Astrocyte (in vitro differentiated cells and primary cell): ENCODE results near the gene MAOB. TPM values are rescaled to one million over a fixed set of nuclear protein-coding genes. Genes with fewer than 3 reads are reported as not detected.

Experiments
- DNase-seq: peaks from one replicate; pipeline ENCODE4 v3.0.0-alpha.2; 2010; ENCODE audit warnings: low read depth
- FAIRE-seq: peaks from 2 replicates; lab custom pipeline; 2011; peaks lifted over from hg19 to GRCh38; lab: Jason Lieb, UNC
- H2AFZ ChIP-seq: 2 replicates; pipeline ENCODE4 v1.6.0; 2012; ENCODE audit warnings: low read depth, low read length, inconsistent platforms
- H3K27ac ChIP-seq: 2 replicates; pipeline ENCODE4 v1.5.1; 2011; ENCODE audit warnings: low read depth, low read length, inconsistent platforms
- H3K27me3 ChIP-seq: 2 replicates; pipeline ENCODE4 v1.6.0; 2011; ENCODE audit warnings: low read length, inconsistent platforms; ENCODE audit not compliant: insufficient read depth
- H3K36me3 ChIP-seq: 2 replicates; pipeline ENCODE4 v1.5.1; 2011; ENCODE audit warnings: low read length, inconsistent platforms; ENCODE audit not compliant: insufficient read depth
- H3K4me1 ChIP-seq: 2 replicates; pipeline ENCODE4 v1.5.1; 2011; ENCODE audit warnings: low read length, inconsistent platforms; ENCODE audit not compliant: insufficient read depth
- H3K4me2 ChIP-seq: 2 replicates; pipeline ENCODE4 v1.6.0; 2012; ENCODE audit warnings: low read length, inconsistent platforms
- H3K4me3 ChIP-seq: 2 replicates; pipeline ENCODE4 v1.5.1; 2011; ENCODE audit warnings: low read depth, mild to moderate bottlenecking, low read length, inconsistent platforms; ENCODE audit not compliant: insufficient read depth
- H3K79me2 ChIP-seq: 2 replicates; pipeline ENCODE4 v1.6.0; 2012; ENCODE audit warnings: mild to moderate bottlenecking, low read length, inconsistent platforms; ENCODE audit not compliant: insufficient read depth
- H3K9ac ChIP-seq: 2 replicates; pipeline ENCODE4 v1.6.0; 2012; ENCODE audit warnings: mild to moderate bottlenecking, low read length, inconsistent platforms
- H3K9me3 ChIP-seq: 2 replicates; pipeline ENCODE4 v1.5.1; 2012; ENCODE audit warnings: low read depth, mild to moderate bottlenecking, low read length, inconsistent platforms; ENCODE audit not compliant: insufficient read depth
- H4K20me1 ChIP-seq: 2 replicates; pipeline ENCODE4 v1.6.0; 2012; ENCODE audit warnings: low read length, inconsistent platforms; ENCODE audit not compliant: insufficient read depth
- H3K27ac Mint-ChIP-seq: one replicate; pipeline ENCODE4 v1.8.0; 2021; ENCODE audit warnings: mild to moderate bottlenecking, mixed read lengths; ENCODE audit not compliant: unreplicated experiment
- H3K27me3 Mint-ChIP-seq: one replicate; pipeline ENCODE4 v1.8.0; 2021; ENCODE audit warnings: low read depth, mixed read lengths; ENCODE audit not compliant: unreplicated experiment
- H3K36me3 Mint-ChIP-seq: one replicate; pipeline ENCODE4 v1.8.0; 2021; ENCODE audit warnings: low read depth, mixed read lengths; ENCODE audit not compliant: unreplicated experiment
- H3K4me1 Mint-ChIP-seq: one replicate; pipeline ENCODE4 v1.8.0; 2021; ENCODE audit warnings: low read depth, mixed read lengths; ENCODE audit not compliant: unreplicated experiment
- H3K4me3 Mint-ChIP-seq: one replicate; pipeline ENCODE4 v1.8.0; 2021; ENCODE audit warnings: mild to moderate bottlenecking, moderate library complexity, mixed read lengths; ENCODE audit not compliant: unreplicated experiment
- H3K9me3 Mint-ChIP-seq: one replicate; pipeline ENCODE4 v1.8.0; 2021; ENCODE audit warnings: mild to moderate bottlenecking, mixed read lengths; ENCODE audit not compliant: unreplicated experiment
- EZH2 ChIP-seq: IDR thresholded peaks from 2 replicates; pipeline ENCODE4 v1.6.1; 2012; ENCODE audit warnings: mild to moderate bottlenecking, low read length, inconsistent platforms; ENCODE audit not compliant: insufficient read depth
- total RNA-seq: library from RNA; stranded (reverse); gene quantifications from 2 replicates; pipeline ENCODE4 v1.2.1, GENCODE V29; 2021
- TF ChIP-seq, protein P1 (sequence below): IDR thresholded peaks from 2 replicates; pipeline ENCODE4 v1.5.1; 2011; ENCODE audit warnings: low read depth, mild to moderate bottlenecking, inconsistent platforms, low read length, moderate library complexity; ENCODE audit not compliant: insufficient read depth

The MAOB gene
- total RNA-seq, 1 donor from 2014 or later: 0.20 TPM

DNA sequence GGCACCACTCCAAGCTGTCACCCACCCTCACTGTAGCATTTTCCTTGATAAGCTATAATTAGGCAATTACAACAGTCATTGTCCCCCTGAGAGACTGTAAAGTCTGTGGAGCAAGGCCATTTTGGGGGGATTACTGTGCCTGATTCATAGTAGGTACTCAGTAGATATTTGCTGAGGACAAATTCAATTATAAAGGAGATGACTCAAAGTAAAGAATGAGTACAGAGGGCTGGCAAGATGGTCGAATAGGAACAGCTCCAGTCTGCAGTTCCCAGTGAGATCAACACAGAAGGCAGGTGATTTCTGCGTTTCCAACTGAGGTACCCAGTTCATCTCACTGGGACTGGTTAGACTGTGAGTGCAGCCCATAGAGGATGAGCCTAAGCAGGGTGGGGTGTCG lies 42.0 kb downstream of the MAOB start:
- no peaks in the 10 kb centered on the region for H3K9me3 Mint-ChIP-seq
- H3K27ac Mint-ChIP-seq: no peak overlapping the region
- DNase-seq (no peak), FAIRE-seq (no peak)
- H3K27me3 Mint-ChIP-seq: no peaks in the 10 kb centered on the region
- Histone ChIP-seq H3K27ac (no peak overlapping the region), H3K9me3 (no peaks in the 10 kb centered on the region), H3K79me2 (no peaks in the 10 kb centered on the region), H3K4me1 (no peaks in the 10 kb centered on the region), H3K4me3 (no peak overlapping the region), H3K36me3 (no peaks in the 10 kb centered on the region), H3K4me2 (no peak overlapping the region), H4K20me1 (no peaks in the 10 kb centered on the region), H3K9ac (no peak overlapping the region), H3K27me3 (no peaks in the 10 kb centered on the region), H2AFZ (no peak overlapping the region)
- no peaks in the 10 kb centered on the region for H3K36me3 Mint-ChIP-seq
- no peak for TF ChIP-seq EZH2
- TF ChIP-seq, protein P1, sequence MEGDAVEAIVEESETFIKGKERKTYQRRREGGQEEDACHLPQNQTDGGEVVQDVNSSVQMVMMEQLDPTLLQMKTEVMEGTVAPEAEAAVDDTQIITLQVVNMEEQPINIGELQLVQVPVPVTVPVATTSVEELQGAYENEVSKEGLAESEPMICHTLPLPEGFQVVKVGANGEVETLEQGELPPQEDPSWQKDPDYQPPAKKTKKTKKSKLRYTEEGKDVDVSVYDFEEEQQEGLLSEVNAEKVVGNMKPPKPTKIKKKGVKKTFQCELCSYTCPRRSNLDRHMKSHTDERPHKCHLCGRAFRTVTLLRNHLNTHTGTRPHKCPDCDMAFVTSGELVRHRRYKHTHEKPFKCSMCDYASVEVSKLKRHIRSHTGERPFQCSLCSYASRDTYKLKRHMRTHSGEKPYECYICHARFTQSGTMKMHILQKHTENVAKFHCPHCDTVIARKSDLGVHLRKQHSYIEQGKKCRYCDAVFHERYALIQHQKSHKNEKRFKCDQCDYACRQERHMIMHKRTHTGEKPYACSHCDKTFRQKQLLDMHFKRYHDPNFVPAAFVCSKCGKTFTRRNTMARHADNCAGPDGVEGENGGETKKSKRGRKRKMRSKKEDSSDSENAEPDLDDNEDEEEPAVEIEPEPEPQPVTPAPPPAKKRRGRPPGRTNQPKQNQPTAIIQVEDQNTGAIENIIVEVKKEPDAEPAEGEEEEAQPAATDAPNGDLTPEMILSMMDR: no peak
- no peaks in the 10 kb centered on the region for H3K4me1 Mint-ChIP-seq
- H3K4me3 Mint-ChIP-seq: no peak overlapping the region

DNA sequence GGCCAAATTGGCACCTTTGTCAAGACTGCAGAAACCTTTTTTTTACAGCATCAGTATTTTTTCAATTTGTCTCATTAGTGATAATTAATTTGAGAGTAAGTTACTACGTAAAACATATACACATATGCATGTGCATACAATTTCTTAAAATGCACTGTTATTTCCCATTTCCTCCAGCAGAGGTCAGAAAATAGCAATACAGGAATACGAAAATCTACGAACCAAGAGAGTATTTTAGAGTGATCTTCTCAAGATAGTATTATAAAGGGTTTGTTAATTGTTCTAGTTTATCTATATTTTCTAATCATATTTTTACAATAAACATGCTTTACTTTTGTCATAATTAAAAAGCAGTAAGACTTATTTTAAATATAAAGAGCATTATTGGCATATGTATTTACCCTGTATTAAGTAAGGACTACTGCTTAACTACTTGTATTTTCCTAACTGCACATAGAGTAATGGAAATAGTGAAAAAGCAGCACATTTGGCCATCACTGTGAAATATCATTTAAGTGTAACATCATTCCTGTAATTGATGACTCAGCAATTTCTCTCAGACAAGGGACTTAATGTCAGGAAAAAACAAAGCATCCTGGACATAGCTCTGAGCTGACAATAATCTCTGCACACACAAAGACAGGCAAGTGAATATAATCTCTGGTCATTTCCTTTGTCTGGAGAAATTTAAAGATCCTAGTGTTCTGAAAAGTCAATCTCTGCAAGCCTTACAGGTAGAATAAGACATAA lies 45.6 kb downstream of the MAOB start:
- no peak overlapping the region for H3K27ac Mint-ChIP-seq
- peak; percentile 99 for FAIRE-seq
- no peak overlapping the region for H3K4me3 Mint-ChIP-seq

More for the DNA sequence above, 45.6 kb downstream of the MAOB start:
- Mint-ChIP-seq H3K9me3 (no peaks in the 10 kb centered on the region), H3K27me3 (no peaks in the 10 kb centered on the region), H3K36me3 (no peaks in the 10 kb centered on the region), H3K4me1 (peaks cover 2% of the 10 kb centered on the region)
- DNase-seq: peak; percentile 7
- Histone ChIP-seq H3K4me1 (no peaks in the 10 kb centered on the region), H2AFZ (no peak overlapping the region), H3K27me3 (no peaks in the 10 kb centered on the region), H3K4me3 (no peak overlapping the region), H3K36me3 (no peaks in the 10 kb centered on the region), H3K27ac (no peak overlapping the region), H3K9me3 (no peaks in the 10 kb centered on the region), H3K4me2 (no peak overlapping the region), H3K79me2 (no peaks in the 10 kb centered on the region), H4K20me1 (no peaks in the 10 kb centered on the region), H3K9ac (no peak overlapping the region)
- TF ChIP-seq EZH2: no peak
- TF ChIP-seq, protein P1: peak; percentile 26
